GM12864 (cell line): ENCODE measurements around the gene DENND2C.

ENCODE experiments used
- DNase-seq: peaks from one replicate; pipeline ENCODE4 v3.0.0-alpha.2; 2011; ENCODE audit warnings: low read depth
- H3K4me3 ChIP-seq: 2 replicates; pipeline ENCODE4 v1.5.1; 2011; ENCODE audit warnings: mild to moderate bottlenecking, low read depth, low read length, control low read depth
- TF ChIP-seq, protein P1 (sequence below): IDR thresholded peaks from 2 replicates; pipeline ENCODE4 v1.5.1; 2011; ENCODE audit warnings: low read depth, mild to moderate bottlenecking, moderate library complexity, low read length, control low read depth, inconsistent platforms; ENCODE audit errors: missing control alignments

The DENND2C gene

DNA sequence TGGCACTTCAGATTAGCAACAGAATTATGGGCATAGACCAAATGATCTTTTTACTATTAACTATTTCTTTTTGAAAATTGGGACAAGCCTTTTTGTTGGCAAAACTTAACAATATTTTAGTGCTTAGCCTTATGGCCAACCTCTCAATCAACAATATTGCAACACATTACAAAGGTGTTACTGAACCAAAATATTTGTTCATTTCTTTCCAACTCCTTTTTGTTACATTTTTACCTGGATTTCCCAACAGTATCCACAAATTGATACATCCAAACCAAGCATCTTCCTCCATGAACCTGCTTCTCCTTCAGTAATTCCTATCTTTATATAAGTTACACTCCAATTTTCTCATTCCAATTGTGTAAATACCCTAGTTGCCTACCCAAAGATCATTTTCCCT is 27.0 kb upstream of the DENND2C start:
- no peak for DNase-seq
- H3K4me3 ChIP-seq: no peak overlapping the region
- TF ChIP-seq, protein P1, sequence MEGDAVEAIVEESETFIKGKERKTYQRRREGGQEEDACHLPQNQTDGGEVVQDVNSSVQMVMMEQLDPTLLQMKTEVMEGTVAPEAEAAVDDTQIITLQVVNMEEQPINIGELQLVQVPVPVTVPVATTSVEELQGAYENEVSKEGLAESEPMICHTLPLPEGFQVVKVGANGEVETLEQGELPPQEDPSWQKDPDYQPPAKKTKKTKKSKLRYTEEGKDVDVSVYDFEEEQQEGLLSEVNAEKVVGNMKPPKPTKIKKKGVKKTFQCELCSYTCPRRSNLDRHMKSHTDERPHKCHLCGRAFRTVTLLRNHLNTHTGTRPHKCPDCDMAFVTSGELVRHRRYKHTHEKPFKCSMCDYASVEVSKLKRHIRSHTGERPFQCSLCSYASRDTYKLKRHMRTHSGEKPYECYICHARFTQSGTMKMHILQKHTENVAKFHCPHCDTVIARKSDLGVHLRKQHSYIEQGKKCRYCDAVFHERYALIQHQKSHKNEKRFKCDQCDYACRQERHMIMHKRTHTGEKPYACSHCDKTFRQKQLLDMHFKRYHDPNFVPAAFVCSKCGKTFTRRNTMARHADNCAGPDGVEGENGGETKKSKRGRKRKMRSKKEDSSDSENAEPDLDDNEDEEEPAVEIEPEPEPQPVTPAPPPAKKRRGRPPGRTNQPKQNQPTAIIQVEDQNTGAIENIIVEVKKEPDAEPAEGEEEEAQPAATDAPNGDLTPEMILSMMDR: no peak

DNA sequence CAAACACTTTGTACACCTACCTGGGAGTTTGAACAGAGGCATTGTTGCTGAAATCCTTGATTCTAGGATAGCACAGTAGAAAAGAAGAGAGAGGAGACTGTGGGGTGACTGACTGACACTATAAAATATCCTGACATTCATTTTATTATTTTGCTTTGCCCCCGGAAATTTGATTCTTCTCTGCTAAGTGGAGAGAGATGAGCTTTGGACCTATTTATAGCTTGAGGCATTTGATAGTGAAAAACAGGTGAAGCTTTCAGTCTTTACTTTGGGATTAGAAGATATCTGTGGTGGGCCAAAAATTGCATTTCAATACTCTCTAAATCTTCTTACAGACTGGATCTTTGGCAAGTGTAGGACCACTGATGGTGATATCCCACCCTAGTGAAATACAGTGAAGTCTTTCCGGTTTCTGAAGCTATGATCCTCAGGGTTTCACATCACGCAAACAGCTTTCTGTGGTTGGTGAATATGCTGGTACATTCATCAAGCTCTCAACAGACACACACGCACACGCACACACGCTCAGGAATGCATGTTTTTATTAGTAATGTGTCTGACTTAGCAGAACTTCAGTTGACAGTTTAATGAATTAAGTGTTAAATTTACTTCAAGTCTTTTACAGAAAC is 25.7 kb upstream of the DENND2C start, which contains the start of gene AMPD1:
AMPD1 (minus strand) TSS at position 117 of the 629 bp plus-strand sequence; CDS start at position 42, 75 bp downstream.
- TF ChIP-seq, protein P1: no peak
- DNase-seq: no peak
- H3K4me3 ChIP-seq: no peak within 1 kb of the TSS

DNA sequence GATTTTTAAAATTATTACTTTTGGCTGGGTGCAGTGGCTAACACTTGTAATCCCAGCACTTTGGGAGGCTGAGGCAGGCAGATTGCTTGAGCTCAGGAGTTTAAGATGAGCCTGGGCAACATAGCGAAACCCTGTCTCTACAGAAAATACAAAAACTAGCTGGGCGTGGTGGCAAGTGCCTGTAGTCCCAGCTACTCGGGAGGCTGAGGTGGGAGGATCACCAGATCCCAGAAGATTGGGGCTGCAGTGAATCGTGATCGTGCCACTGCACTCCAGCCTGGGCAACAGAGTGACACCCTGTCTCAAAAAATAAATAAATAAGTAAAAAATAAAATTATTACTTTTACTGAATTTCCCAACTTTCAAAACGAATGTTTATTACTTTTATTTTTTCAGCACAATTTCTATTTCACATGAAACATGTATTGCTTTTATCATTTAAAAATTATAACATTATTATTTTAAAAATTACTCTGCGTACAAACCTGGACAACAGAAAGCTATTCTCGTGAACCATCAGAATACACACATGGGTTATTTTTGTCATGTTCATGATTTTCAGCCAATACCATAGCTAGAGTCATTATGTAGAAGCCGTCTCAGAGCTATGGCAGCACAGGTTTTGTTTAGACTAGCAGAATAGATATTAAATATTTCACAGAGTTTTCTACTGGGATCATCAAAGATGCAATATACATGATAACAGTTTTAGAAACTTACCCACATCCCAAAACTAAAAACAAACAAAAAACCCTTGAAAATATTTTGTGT is 24.9 kb upstream of the DENND2C start:
- TF ChIP-seq, protein P1: no peak
- no peak for DNase-seq
- no peak overlapping the region for H3K4me3 ChIP-seq

DNA sequence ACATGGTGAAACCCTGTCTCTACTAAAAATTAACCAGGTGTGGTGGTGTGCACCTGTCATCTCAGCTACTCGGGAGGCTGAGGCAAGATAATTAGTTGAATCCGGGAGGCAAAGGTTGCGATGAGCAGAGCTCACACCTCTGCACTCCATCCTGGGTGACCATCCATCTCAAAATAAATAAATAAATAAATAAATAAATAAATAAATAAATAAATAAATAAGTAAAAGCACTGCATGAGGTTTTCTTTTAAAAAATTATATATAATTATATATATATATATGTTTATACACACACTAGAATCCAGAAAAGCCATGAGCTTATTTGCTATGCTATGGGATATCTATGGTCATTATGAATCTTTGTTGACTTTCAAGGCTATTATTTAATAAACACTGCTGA is 23.1 kb upstream of the DENND2C start:
- TF ChIP-seq, protein P1: no peak
- no peak for DNase-seq
- H3K4me3 ChIP-seq: no peak overlapping the region

DNA sequence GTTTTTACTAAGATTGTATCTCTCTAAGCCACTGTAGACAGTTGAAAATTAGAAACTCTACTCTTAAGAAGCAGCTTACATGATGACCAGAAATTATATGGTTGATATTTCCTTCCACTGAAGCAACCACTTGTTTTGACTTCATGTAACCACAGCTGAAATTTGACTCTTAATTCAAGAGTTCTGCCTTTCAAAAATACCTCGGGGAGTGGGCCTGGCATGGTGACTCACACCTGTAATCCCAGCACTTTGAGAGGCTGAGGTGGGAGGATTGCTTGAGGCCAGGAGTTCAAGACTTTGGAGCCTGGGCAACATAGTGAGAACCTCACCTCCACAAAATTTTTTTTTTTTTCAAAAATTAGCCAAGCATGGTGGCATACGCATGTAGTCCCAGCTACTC is 21.2 kb upstream of the DENND2C start:
- no peak overlapping the region for H3K4me3 ChIP-seq
- TF ChIP-seq, protein P1: no peak
- no peak for DNase-seq

DNA sequence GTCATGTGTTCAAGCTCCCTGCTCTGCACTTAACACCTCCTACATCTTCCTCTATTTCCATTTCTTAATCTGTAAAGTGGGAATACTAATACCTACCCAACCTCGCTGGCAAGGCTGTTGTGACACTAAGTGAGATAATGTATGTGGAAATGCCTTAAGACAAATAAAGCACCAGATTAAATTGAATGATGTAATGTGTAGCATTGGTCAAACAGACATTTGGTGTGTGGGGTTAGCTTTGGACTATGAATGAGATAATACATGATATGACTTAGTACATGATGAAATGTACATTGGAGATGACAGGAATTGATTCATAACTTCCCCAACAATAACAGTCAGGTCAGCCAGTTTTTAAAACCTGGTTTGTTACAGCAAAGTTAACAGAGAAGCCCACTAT is 20.3 kb upstream of the DENND2C start:
- no peak for DNase-seq
- TF ChIP-seq, protein P1: no peak
- no peak overlapping the region for H3K4me3 ChIP-seq
